ENCODE data around the gene CDH2.

GRCh38 chr18:28115149-28115550 lies 61.8 kb downstream of the CDH2 start:
- TF ChIP-seq POLR2AphosphoS5 (IDR thresholded peaks at IDR 0.05; ENCODE audit: borderline replicate concordance, low read depth, low read length), result no peak
- TF ChIP-seq EZH2 (IDR thresholded peaks at IDR 0.05), result no peak
- no peak for TF ChIP-seq FOXP2 (optimal IDR thresholded peaks at IDR 0.05; ENCODE audit: control extremely low read depth, extremely low read length, insufficient read depth)

Data from SK-N-MC (cell line).